Fibroblast of lung (primary cell): ENCODE data around the gene GUCY1A2. TPM values are rescaled to one million over a fixed set of nuclear protein-coding genes. Genes with fewer than 3 reads are reported as not detected.

Experiments used
- DNase-seq, 2 donors: peaks; one replicate each; pipeline versions ENCODE4 v3.0.0 to v3.0.0-alpha.2; 2010; ENCODE audit warnings: low read depth in 2 of 2
- H2AFZ ChIP-seq: 2 replicates; pipeline ENCODE4 v1.5.1; 2012; ENCODE audit warnings: low read length, control low read depth, inconsistent platforms
- H3K27ac ChIP-seq: 2 replicates; pipeline ENCODE4 v1.5.1; 2011; ENCODE audit warnings: low read length, control low read depth; ENCODE audit not compliant: insufficient read depth
- H3K27me3 ChIP-seq: 2 replicates; pipeline ENCODE4 v1.5.1; 2011; ENCODE audit warnings: mild to moderate bottlenecking, low read length; ENCODE audit not compliant: control insufficient read depth, insufficient read depth
- H3K36me3 ChIP-seq: 2 replicates; pipeline ENCODE4 v1.5.1; 2011; ENCODE audit warnings: low read length; ENCODE audit not compliant: control insufficient read depth, insufficient read depth
- H3K4me1 ChIP-seq: 2 replicates; pipeline ENCODE4 v1.5.1; 2011; ENCODE audit warnings: low read length; ENCODE audit not compliant: control insufficient read depth, insufficient read depth; ENCODE audit errors: extremely low read depth
- H3K4me2 ChIP-seq: 2 replicates; pipeline ENCODE4 v1.5.1; 2011; ENCODE audit warnings: low read length, control low read depth; ENCODE audit not compliant: insufficient read depth; ENCODE audit errors: extremely low read depth
- H3K4me3 ChIP-seq, 4 experiments: fragments of 200-600 bp in 1 of 4; sonication (generic) in 1 of 4; replicated peaks in 1 of 4; 2 replicates each; pipeline ENCODE4 v1.5.1; 2011 to 2016; ENCODE audit warnings: low read length in 4 of 4, low read depth in 3 of 4, mild to moderate bottlenecking in 3 of 4, control low read depth in 2 of 4, inconsistent platforms in 1 of 4, mixed read lengths in 1 of 4; ENCODE audit not compliant: insufficient read depth in 1 of 4; ENCODE audit errors: control extremely low read depth in 1 of 4
- H3K79me2 ChIP-seq: 2 replicates; pipeline ENCODE4 v1.5.1; 2012; ENCODE audit warnings: mild to moderate bottlenecking, low read length, inconsistent platforms; ENCODE audit not compliant: control insufficient read depth, insufficient read depth
- H3K9ac ChIP-seq: 2 replicates; pipeline ENCODE4 v1.5.1; 2011; ENCODE audit warnings: mild to moderate bottlenecking, low read length, control low read depth; ENCODE audit not compliant: insufficient read depth
- H3K9me3 ChIP-seq: 2 replicates; pipeline ENCODE4 v1.5.1; 2012; ENCODE audit warnings: low read depth, low read length; ENCODE audit not compliant: control insufficient read depth, insufficient read depth
- H4K20me1 ChIP-seq: 2 replicates; pipeline ENCODE4 v1.5.1; 2011; ENCODE audit warnings: low read length; ENCODE audit not compliant: control insufficient read depth, insufficient read depth; ENCODE audit errors: extremely low read depth
- CTCF ChIP-seq, 2 donors: IDR thresholded peaks in 1 of 2; conservative IDR thresholded peaks in 1 of 2; 1 replicate in 1 of 2; 2 replicates in 1 of 2; pipeline ENCODE4 v1.5.1; 2011 to 2012; ENCODE audit warnings: low read length in 2 of 2, control low read depth in 1 of 2, inconsistent platforms in 1 of 2, low read depth in 1 of 2, mild to moderate bottlenecking in 1 of 2
- EZH2 ChIP-seq: IDR thresholded peaks from 2 replicates; pipeline ENCODE4 v1.5.1; 2012; ENCODE audit warnings: low read length, control low read depth, mild to moderate bottlenecking; ENCODE audit errors: missing control alignments
- polyA plus RNA-seq, 2 donors: library from polyadenylated mRNA; depleted of rRNA in 1 of 2; stranded (reverse) in 1 of 2; unstranded in 1 of 2; fragments of >200 nt; gene quantifications; 2 replicates each; pipeline ENCODE4 v1.2.1, GENCODE V29; 2011 to 2012; ENCODE audit warnings: missing spikeins in 1 of 2
- total RNA-seq: library from RNA; depleted of rRNA; stranded (reverse); fragments of >200 nt; gene quantifications from 2 replicates; pipeline ENCODE4 v1.2.1, GENCODE V29; 2014

The GUCY1A2 gene
- total and polyA plus RNA-seq, 2 donors (not counting 1 experiment from before 2014, with no cell fraction given) = 0.50 to 1.4 TPM

- TF ChIP-seq EZH2 (no peak), CTCF (conservative IDR thresholded peaks at IDR 0.05 in 1 of 2, IDR thresholded peaks at IDR 0.05 in 1 of 2; ENCODE audit: low read depth in 1 of 2, low read length in 2 of 2) (no peak)
- Histone ChIP-seq H3K36me3 (no peaks in the 10 kb centered on the region), H3K9me3 (no peaks in the 10 kb centered on the region), H2AFZ (no peak overlapping the region), H3K4me3 (no peak overlapping the region), H3K79me2 (no peaks in the 10 kb centered on the region), H3K27me3 (no peaks in the 10 kb centered on the region), H3K4me1 (no peaks in the 10 kb centered on the region), H3K27ac (no peak overlapping the region), H3K9ac (no peak overlapping the region), H4K20me1 (no peaks in the 10 kb centered on the region), H3K4me2 (no peak overlapping the region)
- no peak for DNase-seq
These were observed 21.0 kb downstream of the GUCY1A2 start for GRCh38 chr11:106997227-106997626.

GRCh38 chr11:106996691-106997090 is 21.6 kb downstream of the GUCY1A2 start:
- Histone ChIP-seq H3K79me2 (no peaks in the 10 kb centered on the region), H3K9ac (no peak overlapping the region), H3K27ac (no peak overlapping the region), H2AFZ (no peak overlapping the region), H4K20me1 (no peaks in the 10 kb centered on the region), H3K27me3 (no peaks in the 10 kb centered on the region), H3K9me3 (no peaks in the 10 kb centered on the region), H3K36me3 (no peaks in the 10 kb centered on the region), H3K4me2 (no peak overlapping the region), H3K4me1 (no peaks in the 10 kb centered on the region), H3K4me3 (no peak overlapping the region)
- DNase-seq = no peak
- TF ChIP-seq EZH2 (no peak), CTCF (conservative IDR thresholded peaks at IDR 0.05 in 1 of 2, IDR thresholded peaks at IDR 0.05 in 1 of 2; ENCODE audit: low read depth in 1 of 2, low read length in 2 of 2) (no peak)

- no peak for TF ChIP-seq CTCF (conservative IDR thresholded peaks at IDR 0.05 in 1 of 2, IDR thresholded peaks at IDR 0.05 in 1 of 2; ENCODE audit: low read depth in 1 of 2, low read length in 2 of 2)
- no peak for TF ChIP-seq EZH2
- Histone ChIP-seq H3K4me2 (no peak overlapping the region), H3K27me3 (no peaks in the 10 kb centered on the region), H3K79me2 (no peaks in the 10 kb centered on the region), H3K27ac (no peak overlapping the region), H2AFZ (peak overlapping the region; percentile 43), H3K4me1 (peaks cover 5% of the 10 kb centered on the region), H3K9me3 (no peaks in the 10 kb centered on the region), H3K4me3 (no peak overlapping the region), H3K36me3 (no peaks in the 10 kb centered on the region), H3K9ac (no peak overlapping the region), H4K20me1 (no peaks in the 10 kb centered on the region)
- no peak for DNase-seq
These were observed 27.9 kb downstream of the GUCY1A2 start for GRCh38 chr11:106990331-106990730.
